ENCODE measurements around the gene MAOA.
A peak's percentile ranks its signal among the peaks of the same experiment; 100 is the strongest.

Gene MAOA

GRCh38 chrX:43655151-43656004 lies 721 bp upstream of the MAOA start:
- peak overlapping the region; percentile 23; the same call in 1 of the 2 replicates for H3K9ac ChIP-seq (ENCODE audit: low read length)
- H2AFZ ChIP-seq (ENCODE audit: low read length), result peak overlapping the region; percentile 65
- no peaks in the 10 kb centered on the region for H3K36me3 ChIP-seq (replicated peaks; ENCODE audit: insufficient read depth, low read length)
- no peaks in the 10 kb centered on the region for H3K27me3 ChIP-seq (replicated peaks; ENCODE audit: insufficient read depth, low read length)
- no peak overlapping the region for H3K27ac ChIP-seq (ENCODE audit: low read length)
- no peaks in the 10 kb centered on the region for H4K20me1 ChIP-seq (ENCODE audit: insufficient read depth, low read length)
- TF ChIP-seq EZH2phosphoT487 (IDR thresholded peaks at IDR 0.05; ENCODE audit: low read length) (no peak), CTCF (IDR thresholded peaks at IDR 0.05; ENCODE audit: low read length) (no peak), EZH2 (optimal IDR thresholded peaks at IDR 0.05; ENCODE audit: low read depth, low read length) (no peak)
- peak; percentile 33 for DNase-seq
- H3K4me1 ChIP-seq (ENCODE audit: low read length), result no peaks in the 10 kb centered on the region
- H3K9me2 ChIP-seq (replicated peaks; ENCODE audit: insufficient read depth, low read length), result no peaks in the 10 kb centered on the region
- H3K4me2 ChIP-seq (ENCODE audit: low read depth, low read length), result peak overlapping the region; percentile 73
- no peaks in the 10 kb centered on the region for H3F3A ChIP-seq (ENCODE audit: insufficient read depth, low read length)
- no peaks in the 10 kb centered on the region for H3K79me2 ChIP-seq (ENCODE audit: low read length)
- H3K9me3 ChIP-seq (replicated peaks; ENCODE audit: insufficient read depth, low read length), result no peaks in the 10 kb centered on the region
- H3K4me3 ChIP-seq (ENCODE audit: low read length), result peak overlapping the region; percentile 61

DNA sequence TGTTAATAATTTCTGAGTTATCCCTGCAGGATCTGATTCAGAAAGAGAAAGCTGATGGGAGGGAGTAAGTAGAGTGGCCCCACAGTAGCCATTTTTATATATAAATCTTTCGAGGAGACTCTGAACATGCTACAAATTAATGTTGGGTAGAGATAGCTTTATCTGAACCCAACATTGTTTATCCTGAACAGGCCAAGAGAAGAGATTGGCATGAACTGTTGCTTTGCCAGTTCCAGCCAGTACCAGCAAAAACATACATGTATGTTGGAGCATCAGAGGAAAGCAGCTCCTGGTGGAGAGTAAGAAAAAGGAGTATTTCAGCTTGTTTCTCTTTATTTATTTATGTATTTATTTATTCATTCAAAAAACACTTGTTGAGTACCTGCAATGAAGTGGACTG lies 1.6 kb downstream of the MAOA start:
- Histone ChIP-seq H3F3A (ENCODE audit: insufficient read depth, low read length) (no peaks in the 10 kb centered on the region), H3K36me3 (replicated peaks; ENCODE audit: insufficient read depth, low read length) (no peaks in the 10 kb centered on the region), H3K4me1 (ENCODE audit: low read length) (no peaks in the 10 kb centered on the region), H3K79me2 (ENCODE audit: low read length) (no peaks in the 10 kb centered on the region), H3K9ac (ENCODE audit: low read length) (no peak overlapping the region), H3K4me3 (ENCODE audit: low read length) (no peak overlapping the region), H3K27ac (ENCODE audit: low read length) (no peak overlapping the region), H4K20me1 (ENCODE audit: insufficient read depth, low read length) (no peaks in the 10 kb centered on the region), H3K9me3 (replicated peaks; ENCODE audit: insufficient read depth, low read length) (no peaks in the 10 kb centered on the region), H3K9me2 (replicated peaks; ENCODE audit: insufficient read depth, low read length) (no peaks in the 10 kb centered on the region), H3K27me3 (replicated peaks; ENCODE audit: insufficient read depth, low read length) (no peaks in the 10 kb centered on the region), H2AFZ (ENCODE audit: low read length) (no peak overlapping the region), H3K4me2 (ENCODE audit: low read depth, low read length) (no peak overlapping the region)
- TF ChIP-seq EZH2 (optimal IDR thresholded peaks at IDR 0.05; ENCODE audit: low read depth, low read length), result no peak
- TF ChIP-seq CTCF (IDR thresholded peaks at IDR 0.05; ENCODE audit: low read length), result no peak
- no peak for TF ChIP-seq EZH2phosphoT487 (IDR thresholded peaks at IDR 0.05; ENCODE audit: low read length)
- no peak for DNase-seq

GRCh38 chrX:43661521-43662240 lies 5.6 kb downstream of the MAOA start:
- H4K20me1 ChIP-seq (ENCODE audit: insufficient read depth, low read length), result no peaks in the 10 kb centered on the region
- no peak overlapping the region for H2AFZ ChIP-seq (ENCODE audit: low read length)
- H3K9ac ChIP-seq (ENCODE audit: low read length), result no peak overlapping the region
- H3K4me1 ChIP-seq (ENCODE audit: low read length), result no peaks in the 10 kb centered on the region
- H3K27me3 ChIP-seq (replicated peaks; ENCODE audit: insufficient read depth, low read length), result no peaks in the 10 kb centered on the region
- no peaks in the 10 kb centered on the region for H3K36me3 ChIP-seq (replicated peaks; ENCODE audit: insufficient read depth, low read length)
- TF ChIP-seq EZH2phosphoT487 (IDR thresholded peaks at IDR 0.05; ENCODE audit: low read length) (no peak), EZH2 (optimal IDR thresholded peaks at IDR 0.05; ENCODE audit: low read depth, low read length) (no peak), CTCF (IDR thresholded peaks at IDR 0.05; ENCODE audit: low read length) (no peak)
- H3K9me3 ChIP-seq (replicated peaks; ENCODE audit: insufficient read depth, low read length), result no peaks in the 10 kb centered on the region
- H3F3A ChIP-seq (ENCODE audit: insufficient read depth, low read length), result no peaks in the 10 kb centered on the region
- no peak overlapping the region for H3K27ac ChIP-seq (ENCODE audit: low read length)
- no peaks in the 10 kb centered on the region for H3K79me2 ChIP-seq (ENCODE audit: low read length)
- H3K4me3 ChIP-seq (ENCODE audit: low read length), result no peak overlapping the region
- H3K4me2 ChIP-seq (ENCODE audit: low read depth, low read length), result no peak overlapping the region
- DNase-seq, result no peak
- H3K9me2 ChIP-seq (replicated peaks; ENCODE audit: insufficient read depth, low read length), result no peaks in the 10 kb centered on the region

Data from MM.1S (cell line).